Measurements from ENCODE around the gene RIC8A. TPM values are rescaled to one million over a fixed set of nuclear protein-coding genes. Genes with fewer than 3 reads are reported as not detected.
"Not testable (repeated sequence)": the region's sequence is repeated elsewhere in the genome, so short reads cannot be mapped to it uniquely, and the experiment has no call there.

The RIC8A gene
- polyA plus RNA-seq, 2 of the 4 experiments (the other 2 are of a cell fraction), result 82.0 to 101 TPM

- TF ChIP-seq TFCP2L1 (CRISPR knock-in tag; IDR thresholded peaks at IDR 0.05) (no peak), SMC3 (IDR thresholded peaks at IDR 0.05) (no peak), TP53 (CRISPR knock-in tag; IDR thresholded peaks at IDR 0.05) (no peak), HES2 (IDR thresholded peaks at IDR 0.05) (no peak), CEBPB (IDR thresholded peaks at IDR 0.05) (no peak), RAD21 (conservative IDR thresholded peaks at IDR 0.05 in 1 of 2, IDR thresholded peaks at IDR 0.05 in 1 of 2) (no peak), POLR2AphosphoS2 (conservative IDR thresholded peaks at IDR 0.05; ENCODE audit: low read length) (no peak), KDM5A (IDR thresholded peaks at IDR 0.05) (peak; percentile 72), CBX2 (IDR thresholded peaks at IDR 0.05; ENCODE audit: borderline replicate concordance, low read depth) (no peak), FOSL2 (IDR thresholded peaks at IDR 0.05) (no peak), FOSL2 (CRISPR knock-in tag; IDR thresholded peaks at IDR 0.05) (no peak), JUNB (IDR thresholded peaks at IDR 0.05) (no peak), NR3C1 (IDR thresholded peaks at IDR 0.05) (no peak)
Measured at GRCh38 chr11:236774-237767, 29.6 kb downstream of the RIC8A start, which contains the start of gene PSMD13 (continued).

- POLR2A ChIA-PET, result interaction anchor here (2.3 kb wide), 1 partner anchor 31 kb away, joined by 8 read pairs; the partner anchor contains the start of genes BET1L and RIC8A
- peak overlapping the region; percentile 99 for H3K4me2 ChIP-seq
- H3K4me3 ChIP-seq; DNase-seq (ENCODE audit: low read depth in 1 of 2, low spot score in 1 of 2); H3K27ac ChIP-seq; H3K9me3 ChIP-seq; ATAC-seq; FAIRE-seq: not testable (repeated sequence)
- H3K4me1 ChIP-seq, result peaks cover 17% of the 10 kb centered on the region; the same call in 2 of the 3 replicates
- CTCF ChIA-PET, result interaction anchor here (1.4 to 4.8 kb wide), 3 partner anchors 13 to 209 kb away, joined by 7 to 40 read pairs (median 17); no protein-coding TSS in a partner anchor
- WGBS (ENCODE audit: missing lambda C conversion rate), result 87% methylated on average over 7 of the region's 7 CpGs
Measured at GRCh38 chr11:238346-238745, 30.8 kb downstream of the RIC8A start.

- DNase-seq (ENCODE audit: low read depth in 1 of 2, low spot score in 1 of 2), result no peak
- peaks cover 11% of the 10 kb centered on the region; the same call in 2 of the 3 replicates for H3K4me1 ChIP-seq
- TF ChIP-seq KDM1A (IDR thresholded peaks at IDR 0.05; ENCODE audit: low read depth), result no peak
- TF ChIP-seq BHLHE40 (IDR thresholded peaks at IDR 0.05; ENCODE audit: low read depth, low read length), result no peak
- no peak for TF ChIP-seq CHD4 (IDR thresholded peaks at IDR 0.05; ENCODE audit: borderline replicate concordance)
- no peak for TF ChIP-seq REST (IDR thresholded peaks at IDR 0.05)
- no peak for TF ChIP-seq SREBF2 (IDR thresholded peaks at IDR 0.05)
- TF ChIP-seq FOSL2 (IDR thresholded peaks at IDR 0.05), result no peak
- TF ChIP-seq FOSL2 (CRISPR knock-in tag; IDR thresholded peaks at IDR 0.05), result no peak
- TF ChIP-seq HOXB5 (CRISPR knock-in tag; IDR thresholded peaks at IDR 0.05), result no peak
- TF ChIP-seq ZC3H11A (IDR thresholded peaks at IDR 0.05), result no peak
- TF ChIP-seq MAFK (IDR thresholded peaks at IDR 0.05; ENCODE audit: partially characterized antibody), result no peak
- no peak for TF ChIP-seq HEYL (CRISPR knock-in tag; IDR thresholded peaks at IDR 0.05)
- TF ChIP-seq CBX2 (IDR thresholded peaks at IDR 0.05; ENCODE audit: borderline replicate concordance, low read depth), result no peak
- TF ChIP-seq MYC (IDR thresholded peaks at IDR 0.05; ENCODE audit: borderline replicate concordance, low read length), result no peak
- TF ChIP-seq SMC3 (IDR thresholded peaks at IDR 0.05), result no peak
- TF ChIP-seq RNF2 (IDR thresholded peaks at IDR 0.05; ENCODE audit: borderline replicate concordance, low read depth), result no peak
- TF ChIP-seq EHMT2 (IDR thresholded peaks at IDR 0.05; ENCODE audit: low read depth), result no peak
- TF ChIP-seq HMGXB4 (CRISPR knock-in tag; IDR thresholded peaks at IDR 0.05; ENCODE audit: borderline replicate concordance), result no peak
- TF ChIP-seq FOSB (CRISPR knock-in tag; IDR thresholded peaks at IDR 0.05), result no peak
- TF ChIP-seq MAX (IDR thresholded peaks at IDR 0.05), result no peak
- H3K27ac ChIP-seq, result no peak overlapping the region
- no peak for ATAC-seq
- no peaks in the 10 kb centered on the region for H3K9me3 ChIP-seq
- POLR2A ChIA-PET, result no interaction called here
- 61% methylated on average over 1 of the region's 1 CpG for WGBS (ENCODE audit: missing lambda C conversion rate)
- no peak for FAIRE-seq
- CTCF ChIA-PET, result interaction anchor here (4.8 kb wide), 1 partner anchor 11 kb away, joined by 40 read pairs; no protein-coding TSS in a partner anchor
- H3K4me3 ChIP-seq, result no peak overlapping the region
- H3K4me2 ChIP-seq, result no peak overlapping the region
Measured at GRCh38 chr11:240315-240714, 32.8 kb downstream of the RIC8A start.

All from A549 (cell line).